Gastroesophageal sphincter (tissue), 4 donors: ENCODE measurements around the gene SLC30A4. TPM values are rescaled to one million over a fixed set of nuclear protein-coding genes. Genes with fewer than 3 reads are reported as not detected.

Experiments
- ATAC-seq: fragments of 150-250 bp; one replicate; pipeline ENCODE4 v1.9.1; 2016; ENCODE audit warnings: mild to moderate bottlenecking, moderate library complexity
- H3K27ac ChIP-seq, 4 donors: fragments of 200-600 bp; sonication (generic) in 3 of 4; 1 replicate in 3 of 4; 2 replicates in 1 of 4; pipeline ENCODE4 v1.5.1; 2016 to 2019
- H3K27me3 ChIP-seq: fragments of 200-600 bp; sonication (generic); one replicate; pipeline ENCODE4 v1.5.1; 2019
- H3K36me3 ChIP-seq, 2 donors: fragments of 200-600 bp; sonication (generic); one replicate each; pipeline ENCODE4 v1.5.1; 2019; ENCODE audit warnings: control low read depth in 1 of 2
- H3K4me1 ChIP-seq, 3 donors: fragments of 200-600 bp; sonication (generic); 1 replicate in 2 of 3; 2 replicates in 1 of 3; pipeline ENCODE4 v1.5.1; 2016 to 2019; ENCODE audit warnings: control low read depth in 2 of 3
- H3K4me3 ChIP-seq, 2 donors: fragments of 200-600 bp; sonication (generic); one replicate each; pipeline ENCODE4 v1.5.1; 2019; ENCODE audit warnings: mild to moderate bottlenecking in 1 of 2, moderate library complexity in 1 of 2
- H3K9me3 ChIP-seq, 3 donors: fragments of 200-600 bp; sonication (generic); one replicate each; pipeline ENCODE4 v1.5.1; 2017 to 2019; ENCODE audit warnings: control low read depth in 2 of 3
- EP300 ChIP-seq: sonication (generic); formaldehyde crosslinking; IDR thresholded peaks from one replicate; pipeline ENCODE4 v1.6.1; 2017; ENCODE audit warnings: antibody characterized with exemption, mild to moderate bottlenecking
- POLR2A ChIP-seq, 2 donors: fragments of 450-650 bp; IDR thresholded peaks; one replicate each; pipeline ENCODE4 v1.6.1; 2017; ENCODE audit warnings: antibody characterized with exemption in 2 of 2, mild to moderate bottlenecking in 2 of 2, moderate library complexity in 1 of 2
- POLR2AphosphoS5 ChIP-seq: sonication (generic); formaldehyde crosslinking; IDR thresholded peaks from one replicate; pipeline ENCODE4 v1.6.1; 2017; ENCODE audit warnings: antibody characterized with exemption
- WGBS, 2 donors: methylation state at CpG; one replicate each; pipeline ENCODE4 v1.1.5; 2018; ENCODE audit warnings: low coverage in 1 of 2; 5-methylcytosine and 5-hydroxymethylcytosine counted together
- total RNA-seq, 4 donors: library from RNA; depleted of rRNA; stranded (reverse); fragments of >200 nt; gene quantifications; one replicate each; pipeline ENCODE4 v1.1.0, GENCODE V29; 2016
- TF ChIP-seq, protein P1 (sequence below), 4 experiments: fragments of 200-600 bp in 2 of 4; fragments of 450-650 bp in 2 of 4; sonication (generic) in 1 of 4; IDR thresholded peaks; one replicate each; pipeline ENCODE4 v1.5.1; 2017 to 2019; ENCODE audit warnings: antibody characterized with exemption in 4 of 4, mild to moderate bottlenecking in 2 of 4, moderate library complexity in 2 of 4

Gene SLC30A4
- total RNA-seq, 4 donors from 2014 or later, result 9.7 to 14.6 (median 12.2) TPM

DNA sequence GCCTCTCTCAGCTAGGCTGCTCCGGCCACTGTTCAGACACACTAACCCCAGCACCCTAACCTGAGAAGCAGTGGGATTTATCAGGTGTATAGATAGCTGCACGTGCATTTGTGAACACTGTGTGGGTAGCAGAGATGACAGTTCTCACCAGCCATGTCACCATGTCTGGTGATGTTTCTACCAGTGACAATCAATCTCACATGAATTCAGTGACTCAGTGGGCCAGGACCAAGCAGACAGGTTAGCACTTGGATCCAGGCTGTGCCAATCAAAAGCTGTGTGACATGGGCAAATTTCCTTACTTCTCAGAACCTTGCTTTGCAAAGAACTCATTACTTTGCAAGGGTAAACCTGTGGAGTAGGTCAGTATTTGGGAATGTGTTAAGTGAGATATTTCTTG is 78.9 kb downstream of the SLC30A4 start:
- no peak for ATAC-seq
- H3K4me1 ChIP-seq, result no peaks in the 10 kb centered on the region
- TF ChIP-seq POLR2AphosphoS5 (no peak), POLR2A (IDR thresholded peaks at IDR 0.05) (no peak), EP300 (no peak)
- TF ChIP-seq, protein P1, sequence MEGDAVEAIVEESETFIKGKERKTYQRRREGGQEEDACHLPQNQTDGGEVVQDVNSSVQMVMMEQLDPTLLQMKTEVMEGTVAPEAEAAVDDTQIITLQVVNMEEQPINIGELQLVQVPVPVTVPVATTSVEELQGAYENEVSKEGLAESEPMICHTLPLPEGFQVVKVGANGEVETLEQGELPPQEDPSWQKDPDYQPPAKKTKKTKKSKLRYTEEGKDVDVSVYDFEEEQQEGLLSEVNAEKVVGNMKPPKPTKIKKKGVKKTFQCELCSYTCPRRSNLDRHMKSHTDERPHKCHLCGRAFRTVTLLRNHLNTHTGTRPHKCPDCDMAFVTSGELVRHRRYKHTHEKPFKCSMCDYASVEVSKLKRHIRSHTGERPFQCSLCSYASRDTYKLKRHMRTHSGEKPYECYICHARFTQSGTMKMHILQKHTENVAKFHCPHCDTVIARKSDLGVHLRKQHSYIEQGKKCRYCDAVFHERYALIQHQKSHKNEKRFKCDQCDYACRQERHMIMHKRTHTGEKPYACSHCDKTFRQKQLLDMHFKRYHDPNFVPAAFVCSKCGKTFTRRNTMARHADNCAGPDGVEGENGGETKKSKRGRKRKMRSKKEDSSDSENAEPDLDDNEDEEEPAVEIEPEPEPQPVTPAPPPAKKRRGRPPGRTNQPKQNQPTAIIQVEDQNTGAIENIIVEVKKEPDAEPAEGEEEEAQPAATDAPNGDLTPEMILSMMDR (IDR thresholded peaks at IDR 0.05), result no peak
- no CpG with 5 or more reads among the region's 2 CpGs for WGBS, 2 donors
- H3K9me3 ChIP-seq, result no peaks in the 10 kb centered on the region
- no peaks in the 10 kb centered on the region for H3K36me3 ChIP-seq
- peaks cover 6% of the 10 kb centered on the region for H3K27me3 ChIP-seq
- H3K27ac ChIP-seq, result no peak overlapping the region
- H3K4me3 ChIP-seq, result no peak overlapping the region

GRCh38 chr15:45442507-45443135 is 79.9 kb downstream of the SLC30A4 start:
- H3K27ac ChIP-seq, result no peak overlapping the region
- H3K27me3 ChIP-seq, result peaks cover 6% of the 10 kb centered on the region
- no peaks in the 10 kb centered on the region for H3K36me3 ChIP-seq
- ATAC-seq, result no peak
- no peaks in the 10 kb centered on the region for H3K9me3 ChIP-seq
- H3K4me1 ChIP-seq, result no peaks in the 10 kb centered on the region
- no peak for TF ChIP-seq POLR2A (IDR thresholded peaks at IDR 0.05)
- TF ChIP-seq POLR2AphosphoS5, result no peak
- no peak for TF ChIP-seq EP300
- TF ChIP-seq, protein P1 (IDR thresholded peaks at IDR 0.05), result no peak
- WGBS, 2 donors, result 68 to 93% methylated on average over 2 to 5 of the region's 5 CpGs
- H3K4me3 ChIP-seq, result no peak overlapping the region

DNA sequence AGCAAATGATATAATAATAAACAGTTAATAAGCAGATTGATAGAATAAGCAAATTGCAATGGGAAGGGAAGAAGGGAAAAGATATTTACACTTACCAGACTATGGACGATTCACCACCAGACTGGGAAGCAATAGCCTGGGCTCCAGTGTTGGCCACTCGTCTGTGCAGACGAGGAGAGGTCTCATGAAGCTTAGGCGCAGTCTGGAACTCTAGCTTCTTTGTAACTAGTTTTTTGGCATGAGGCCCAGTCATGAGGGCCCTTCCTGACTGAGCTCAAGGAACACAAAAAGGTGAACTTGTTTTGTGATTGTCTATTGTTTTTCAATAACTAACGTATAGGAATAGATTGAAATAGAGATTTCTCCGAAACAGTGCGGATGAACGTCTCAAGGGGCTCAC is 80.9 kb downstream of the SLC30A4 start:
- Histone ChIP-seq H3K27me3 (peaks cover 3% of the 10 kb centered on the region), H3K4me3 (no peak overlapping the region), H3K27ac (no peak overlapping the region), H3K36me3 (no peaks in the 10 kb centered on the region), H3K4me1 (no peaks in the 10 kb centered on the region), H3K9me3 (no peaks in the 10 kb centered on the region)
- no peak for ATAC-seq
- TF ChIP-seq POLR2AphosphoS5 (no peak), EP300 (no peak), POLR2A (IDR thresholded peaks at IDR 0.05) (no peak)
- TF ChIP-seq, protein P1 (IDR thresholded peaks at IDR 0.05), result no peak
- WGBS, 2 donors, result 51 to 79% methylated on average over 8 of the region's 8 CpGs

- H3K27ac ChIP-seq, result no peak overlapping the region
- H3K36me3 ChIP-seq, result no peaks in the 10 kb centered on the region
- no peaks in the 10 kb centered on the region for H3K27me3 ChIP-seq
- H3K4me3 ChIP-seq, result no peak overlapping the region
- H3K9me3 ChIP-seq, result no peaks in the 10 kb centered on the region
- TF ChIP-seq POLR2A (IDR thresholded peaks at IDR 0.05), result no peak
- TF ChIP-seq EP300, result no peak
- TF ChIP-seq, protein P1 (IDR thresholded peaks at IDR 0.05), result no peak
- no peak for TF ChIP-seq POLR2AphosphoS5
- ATAC-seq, result no peak
- H3K4me1 ChIP-seq, result no peaks in the 10 kb centered on the region
Observed at GRCh38 chr15:45441036-45441435, 81.5 kb downstream of the SLC30A4 start.

DNA sequence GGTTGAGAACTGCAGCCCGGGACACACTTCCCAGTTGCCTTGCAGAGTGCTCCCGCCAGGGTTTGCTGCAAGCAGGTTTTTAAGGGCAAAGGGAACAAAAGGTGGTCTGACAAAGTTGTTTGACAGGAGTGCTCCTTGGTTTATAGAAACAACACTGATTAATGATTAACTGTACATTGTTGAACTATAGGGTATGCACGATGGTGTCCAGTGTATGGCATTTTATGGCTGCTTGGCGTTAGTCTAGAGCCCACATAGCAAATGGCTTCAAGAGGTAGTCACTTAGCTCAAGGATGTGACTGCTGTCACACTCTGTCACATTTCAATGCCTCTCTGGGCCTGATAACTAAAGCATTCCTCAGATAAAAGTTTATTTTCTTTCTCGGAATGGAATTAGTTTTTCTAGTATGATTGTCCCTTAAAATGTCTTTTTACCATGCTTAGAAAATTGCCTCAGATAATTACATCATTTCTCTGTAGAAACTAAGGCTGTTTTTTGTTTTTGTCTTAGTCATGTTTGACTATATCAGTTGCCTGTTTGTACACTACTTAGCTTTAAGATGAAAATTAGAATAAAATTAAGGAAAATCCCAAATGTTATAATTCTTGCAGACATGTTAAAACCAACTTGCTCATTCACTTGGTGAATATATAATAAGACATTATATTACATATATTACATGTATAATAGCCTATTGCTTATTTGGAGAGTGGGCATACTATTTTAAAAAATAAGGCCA is 82.9 kb downstream of the SLC30A4 start:
- Histone ChIP-seq H3K9me3 (no peaks in the 10 kb centered on the region), H3K4me1 (no peaks in the 10 kb centered on the region), H3K36me3 (no peaks in the 10 kb centered on the region), H3K4me3 (no peak overlapping the region), H3K27me3 (no peaks in the 10 kb centered on the region), H3K27ac (no peak overlapping the region)
- ATAC-seq, result no peak
- WGBS, 2 donors, result 44 to 50% methylated on average over 4 to 5 of the region's 5 CpGs
- TF ChIP-seq EP300 (no peak), POLR2A (IDR thresholded peaks at IDR 0.05) (no peak), POLR2AphosphoS5 (no peak)
- TF ChIP-seq, protein P1 (IDR thresholded peaks at IDR 0.05), result no peak
